GM12891 (cell line): ENCODE measurements around the gene PDE8A.

Experiments
- PAX5 ChIP-seq: IDR thresholded peaks from 2 replicates; pipeline ENCODE4 v1.6.1; 2011; ENCODE audit warnings: low read length, moderate library complexity, mild to moderate bottlenecking; ENCODE audit not compliant: insufficient read depth, severe bottlenecking
- POLR2A ChIP-seq: IDR thresholded peaks from 2 replicates; pipeline ENCODE4 v1.6.1; 2011; ENCODE audit warnings: low read depth, low read length, control low read depth
- POLR2AphosphoS5 ChIP-seq: IDR thresholded peaks from 2 replicates; pipeline ENCODE4 v1.6.1; 2011; ENCODE audit warnings: low read depth, low read length, control low read depth
- POU2F2 ChIP-seq: IDR thresholded peaks from 2 replicates; pipeline ENCODE4 v1.6.1; 2011; ENCODE audit warnings: low read depth, mild to moderate bottlenecking, control low read depth, low read length, moderate library complexity
- SPI1 ChIP-seq: IDR thresholded peaks from 2 replicates; pipeline ENCODE4 v1.6.1; 2011; ENCODE audit warnings: low read depth, low read length, control low read depth
- TAF1 ChIP-seq: IDR thresholded peaks from 2 replicates; pipeline ENCODE4 v1.6.1; 2011; ENCODE audit warnings: low read depth, low read length, control low read depth

- TF ChIP-seq POLR2A (no peak), POLR2AphosphoS5 (no peak), TAF1 (no peak), POU2F2 (no peak), SPI1 (no peak), PAX5 (no peak)
These were observed 25.0 kb downstream of the PDE8A start for GRCh38 chr15:85006655-85007054.
